Transverse colon (tissue), 3 donors: ENCODE data around the gene ENKUR.

ENCODE experiments used
- CTCF ChIP-seq, 5 experiments: fragments of 200-600 bp in 3 of 5; fragments of 450-650 bp in 2 of 5; sonication (generic) in 3 of 5; IDR thresholded peaks; 1 replicate in 2 of 5; 2 replicates in 3 of 5; pipeline ENCODE4 v1.5.1; 2016 to 2017; ENCODE audit warnings: antibody characterized with exemption in 5 of 5, inconsistent platforms in 3 of 5, mild to moderate bottlenecking in 2 of 5, moderate library complexity in 1 of 5
- POLR2A ChIP-seq: fragments of 450-650 bp; IDR thresholded peaks from one replicate; pipeline ENCODE4 v1.6.1; 2016; ENCODE audit warnings: antibody characterized with exemption, mild to moderate bottlenecking, moderate library complexity

DNA sequence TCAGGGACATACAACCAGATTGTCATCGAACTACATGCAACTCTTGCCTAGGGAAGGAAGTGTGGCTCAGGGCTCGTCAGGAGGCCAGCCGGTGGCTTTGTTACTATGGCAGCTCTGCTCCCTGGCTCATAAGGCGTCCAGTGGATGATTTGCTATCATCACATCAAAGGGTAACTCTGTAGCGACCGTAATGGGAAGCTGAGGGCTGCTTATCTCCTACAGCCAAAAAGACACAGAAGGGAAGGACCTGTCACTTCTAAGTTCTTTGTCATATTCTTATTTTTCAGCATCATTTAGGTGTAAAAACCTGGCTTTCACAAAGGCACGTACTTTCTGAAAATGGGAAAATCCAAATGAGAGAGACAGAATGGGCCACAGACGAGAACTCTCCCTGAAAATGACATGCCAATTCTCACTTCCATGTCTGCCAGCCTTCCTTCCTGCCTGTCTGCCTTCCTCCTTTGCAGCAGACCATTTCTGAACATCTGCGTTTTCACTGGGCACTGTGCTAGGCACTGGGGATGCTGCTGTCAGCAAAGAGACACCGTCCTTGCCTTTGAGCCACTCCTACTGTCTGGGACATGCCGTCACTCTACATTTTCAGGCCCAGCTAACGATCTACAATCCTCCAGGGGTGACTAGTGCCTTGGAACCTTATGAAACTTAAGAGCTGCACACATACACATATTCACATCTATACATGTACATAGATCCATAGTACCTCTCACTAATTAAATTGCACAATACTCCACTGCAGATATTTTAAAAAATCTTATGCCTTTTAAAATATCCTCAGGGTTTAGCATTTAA lies 26.9 kb downstream of the ENKUR start:
- no peak for TF ChIP-seq POLR2A
- no peak for TF ChIP-seq CTCF (IDR thresholded peaks at IDR 0.05)
